ENCODE results near the gene EIF3L.

GRCh38 chr22:37815593-37815992 lies 33.6 kb upstream of the EIF3L start:
- TF ChIP-seq GATA3 (IDR thresholded peaks at IDR 0.05; ENCODE audit: low read depth, low read length), result no peak
- no peak for TF ChIP-seq GATA2 (IDR thresholded peaks at IDR 0.05; ENCODE audit: low read depth, low read length)

Data from SH-SY5Y (cell line).